SK-N-SH treated with all-trans-retinoic acid at 6 μM for 48 hours (cell line): ENCODE results near the gene ETFB.

Experiments
- ATAC-seq: fragments of 200-7000 bp; cut with Tn5 transposase; 3 replicates; pipeline ENCODE4 v1.9.1; 2020; ENCODE audit warnings: mild to moderate bottlenecking, moderate library complexity
- ARNTL ChIP-seq: fragments of 450-650 bp; formaldehyde crosslinking; IDR thresholded peaks from 2 replicates; pipeline ENCODE4 v1.5.0; 2020; ENCODE audit warnings: low read depth, mild to moderate bottlenecking, moderate library complexity, borderline replicate concordance
- CSDC2 ChIP-seq: fragments of 250-450 bp; sonication (Bioruptor Pico); IDR thresholded peaks from 2 replicates; pipeline ENCODE4 v1.5.0; 2020; ENCODE audit warnings: mild to moderate bottlenecking, moderate library complexity
- ESRRG ChIP-seq: fragments of 250-450 bp; sonication (Bioruptor Pico); IDR thresholded peaks from 2 replicates; pipeline ENCODE4 v1.6.1; 2021; ENCODE audit warnings: mild to moderate bottlenecking
- ISL1 ChIP-seq: fragments of 250-450 bp; sonication (Bioruptor Pico); IDR thresholded peaks from 2 replicates; pipeline ENCODE4 v2.1.2; 2022; ENCODE audit warnings: mild to moderate bottlenecking, moderate library complexity
- OSR1 ChIP-seq: fragments of 250-450 bp; sonication (Bioruptor Pico); IDR thresholded peaks from 2 replicates; pipeline ENCODE4 v1.8.0; 2022; ENCODE audit warnings: moderate library complexity, mild to moderate bottlenecking, inconsistent platforms
- PPARA ChIP-seq: fragments of 250-450 bp; sonication (Bioruptor Pico); IDR thresholded peaks from 2 replicates; pipeline ENCODE4 v1.5.0; 2020; ENCODE audit warnings: mild to moderate bottlenecking, borderline replicate concordance
- RARB ChIP-seq: fragments of 250-450 bp; sonication (Bioruptor Pico); IDR thresholded peaks from 2 replicates; pipeline ENCODE4 v1.8.0; 2021; ENCODE audit warnings: mild to moderate bottlenecking, moderate library complexity
- TOX ChIP-seq: fragments of 250-450 bp; sonication (Bioruptor Pico); IDR thresholded peaks from 2 replicates; pipeline ENCODE4 v1.8.0; 2021; ENCODE audit warnings: mild to moderate bottlenecking, moderate library complexity, borderline replicate concordance
- ZNF565 ChIP-seq: fragments of 450-650 bp; formaldehyde crosslinking; conservative IDR thresholded peaks from 2 replicates; pipeline ENCODE4 v1.5.0; 2020; ENCODE audit warnings: low read depth, mild to moderate bottlenecking, moderate library complexity
- ZNF70 ChIP-seq: fragments of 450-650 bp; formaldehyde crosslinking; IDR thresholded peaks from 2 replicates; pipeline ENCODE4 v1.5.0; 2020; ENCODE audit warnings: mild to moderate bottlenecking, moderate library complexity
- ZNF8 ChIP-seq: fragments of 450-650 bp; formaldehyde crosslinking; IDR thresholded peaks from 2 replicates; pipeline ENCODE4 v1.5.0; 2020; ENCODE audit warnings: mild to moderate bottlenecking, moderate library complexity
- TF ChIP-seq, protein P1 (sequence below): fragments of 250-450 bp; sonication (Bioruptor Pico); IDR thresholded peaks from 2 replicates; pipeline ENCODE4 v1.5.1; 2020; ENCODE audit warnings: low read depth, mild to moderate bottlenecking, moderate library complexity
- TF ChIP-seq, protein P2 (sequence below): fragments of 250-450 bp; sonication (Bioruptor Pico); IDR thresholded peaks from 2 replicates; pipeline ENCODE4 v1.8.0; 2020; ENCODE audit warnings: mild to moderate bottlenecking, moderate library complexity, borderline replicate concordance
- TF ChIP-seq, protein P3 (sequence below): fragments of 250-450 bp; sonication (Bioruptor Pico); IDR thresholded peaks from 2 replicates; pipeline ENCODE4 v1.5.1; 2021; ENCODE audit warnings: mild to moderate bottlenecking, moderate library complexity
- TF ChIP-seq, protein P4 (sequence below): fragments of 250-450 bp; sonication (Bioruptor Pico); IDR thresholded peaks from 2 replicates; pipeline ENCODE4 v1.5.0; 2020; ENCODE audit warnings: mild to moderate bottlenecking, moderate library complexity

Gene ETFB

DNA sequence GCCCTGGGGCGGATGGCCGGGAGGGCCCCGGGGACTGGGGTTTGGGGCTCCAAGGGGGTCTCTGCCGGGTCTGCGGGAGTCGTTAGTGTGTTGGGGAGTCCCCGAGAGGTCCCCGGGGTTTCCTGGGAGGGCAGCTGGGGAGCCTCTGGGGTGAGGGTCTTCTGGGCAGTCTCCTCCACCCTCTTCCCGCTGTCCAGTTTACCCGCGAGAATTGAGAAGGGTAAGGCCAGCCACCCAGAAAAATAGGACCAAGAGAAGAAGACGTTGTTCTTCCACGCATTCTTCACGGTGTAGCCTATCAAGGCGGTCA, 1.0 kb upstream of the ETFB start (continued):
- TF ChIP-seq, protein P1, sequence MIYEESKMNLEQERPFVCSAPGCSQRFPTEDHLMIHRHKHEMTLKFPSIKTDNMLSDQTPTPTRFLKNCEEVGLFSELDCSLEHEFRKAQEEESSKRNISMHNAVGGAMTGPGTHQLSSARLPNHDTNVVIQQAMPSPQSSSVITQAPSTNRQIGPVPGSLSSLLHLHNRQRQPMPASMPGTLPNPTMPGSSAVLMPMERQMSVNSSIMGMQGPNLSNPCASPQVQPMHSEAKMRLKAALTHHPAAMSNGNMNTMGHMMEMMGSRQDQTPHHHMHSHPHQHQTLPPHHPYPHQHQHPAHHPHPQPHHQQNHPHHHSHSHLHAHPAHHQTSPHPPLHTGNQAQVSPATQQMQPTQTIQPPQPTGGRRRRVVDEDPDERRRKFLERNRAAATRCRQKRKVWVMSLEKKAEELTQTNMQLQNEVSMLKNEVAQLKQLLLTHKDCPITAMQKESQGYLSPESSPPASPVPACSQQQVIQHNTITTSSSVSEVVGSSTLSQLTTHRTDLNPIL (CRISPR knock-in tag), result no peak
- TF ChIP-seq ISL1 (no peak), ZNF70 (CRISPR knock-in tag) (no peak), ZNF565 (CRISPR knock-in tag) (no peak)

DNA sequence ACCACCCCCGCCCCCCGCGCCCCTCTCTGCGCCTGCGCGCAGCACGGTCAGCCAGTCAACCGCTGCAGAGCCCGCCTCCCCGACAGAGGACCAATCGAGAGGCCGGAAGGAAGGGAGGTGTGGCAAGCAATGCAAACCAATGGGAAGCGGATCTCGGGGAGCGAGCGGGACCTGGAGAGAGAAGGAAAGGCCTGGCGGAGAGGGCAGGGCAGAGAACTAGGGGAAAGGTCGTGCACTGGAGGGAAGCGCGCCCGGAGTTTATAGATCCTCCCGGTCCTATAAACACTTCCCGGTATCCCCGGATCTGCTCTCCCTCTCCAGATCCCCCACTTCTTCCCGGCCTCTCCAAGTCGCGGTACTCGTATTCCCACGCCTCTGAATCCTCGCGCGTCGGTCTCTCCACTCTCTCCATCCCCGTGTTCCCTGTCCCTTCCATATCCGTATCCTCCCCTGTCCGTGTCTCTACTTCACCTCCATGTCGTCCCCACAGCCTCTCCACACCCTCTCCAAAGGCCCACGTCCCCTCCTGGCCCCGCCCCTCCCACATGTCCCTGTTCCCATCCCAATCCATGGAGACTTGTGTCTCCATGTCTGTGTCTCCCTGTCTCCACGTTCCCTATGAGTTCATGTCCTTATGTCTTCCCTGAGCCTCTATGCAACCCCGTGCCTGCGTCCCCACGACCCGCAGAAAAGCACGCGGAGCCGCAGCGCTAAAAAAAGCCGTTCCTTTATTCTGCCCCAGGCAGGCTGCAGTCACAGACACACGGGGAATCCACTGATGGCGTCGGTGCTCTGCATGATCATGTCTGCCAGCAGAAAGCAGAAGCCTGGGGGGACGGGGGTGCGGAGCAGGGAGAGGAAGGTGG, 434 bp upstream of the ETFB start:
- TF ChIP-seq PPARA (CRISPR knock-in tag) (0 out of 2 replicates have a peak, but pooled peaks have one; percentile 47), ESRRG (CRISPR knock-in tag) (no peak), ARNTL (CRISPR knock-in tag) (no peak), ZNF70 (CRISPR knock-in tag) (no peak)
- ATAC-seq, result peak; percentile 85

DNA sequence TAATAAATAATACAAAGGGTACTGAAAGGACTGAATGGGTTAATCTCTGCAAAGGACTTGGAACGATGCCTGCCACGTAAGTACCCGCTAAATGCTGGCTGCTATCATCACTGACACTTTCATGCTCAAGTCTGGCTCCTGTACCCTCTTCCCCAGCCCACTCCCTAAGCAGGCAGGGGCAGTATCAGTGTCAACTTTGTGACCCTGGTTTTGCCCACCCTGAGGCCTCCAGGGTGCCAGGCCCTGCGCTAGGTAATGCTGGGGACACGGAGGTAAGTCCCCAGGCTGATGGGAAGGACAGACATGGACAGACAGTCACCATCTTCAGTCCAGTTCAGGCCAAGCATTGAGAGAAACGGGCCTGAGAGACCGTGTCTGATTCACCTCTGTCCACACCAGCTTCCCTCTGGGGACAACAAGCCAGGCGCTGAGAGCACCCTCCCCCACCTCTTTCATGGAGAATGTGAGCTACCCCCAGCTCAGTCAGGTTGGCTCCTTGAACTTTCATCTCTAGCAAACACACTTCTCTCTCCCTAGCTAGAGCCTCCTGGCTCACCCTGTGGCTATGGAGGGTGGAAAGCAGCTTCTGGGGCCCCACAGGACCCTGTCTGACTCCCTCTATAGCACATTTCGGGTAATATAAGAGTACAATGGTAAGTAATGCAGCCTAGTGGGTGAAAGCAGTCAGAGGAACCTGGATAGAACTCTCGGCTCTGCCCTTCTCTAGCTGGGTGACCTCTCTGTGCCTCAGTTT, 800 bp downstream of the ETFB start:
- TF ChIP-seq CSDC2 (CRISPR knock-in tag), result no peak
- TF ChIP-seq ZNF8 (CRISPR knock-in tag), result no peak
- no peak for TF ChIP-seq RARB (CRISPR knock-in tag)
- TF ChIP-seq, protein P2, sequence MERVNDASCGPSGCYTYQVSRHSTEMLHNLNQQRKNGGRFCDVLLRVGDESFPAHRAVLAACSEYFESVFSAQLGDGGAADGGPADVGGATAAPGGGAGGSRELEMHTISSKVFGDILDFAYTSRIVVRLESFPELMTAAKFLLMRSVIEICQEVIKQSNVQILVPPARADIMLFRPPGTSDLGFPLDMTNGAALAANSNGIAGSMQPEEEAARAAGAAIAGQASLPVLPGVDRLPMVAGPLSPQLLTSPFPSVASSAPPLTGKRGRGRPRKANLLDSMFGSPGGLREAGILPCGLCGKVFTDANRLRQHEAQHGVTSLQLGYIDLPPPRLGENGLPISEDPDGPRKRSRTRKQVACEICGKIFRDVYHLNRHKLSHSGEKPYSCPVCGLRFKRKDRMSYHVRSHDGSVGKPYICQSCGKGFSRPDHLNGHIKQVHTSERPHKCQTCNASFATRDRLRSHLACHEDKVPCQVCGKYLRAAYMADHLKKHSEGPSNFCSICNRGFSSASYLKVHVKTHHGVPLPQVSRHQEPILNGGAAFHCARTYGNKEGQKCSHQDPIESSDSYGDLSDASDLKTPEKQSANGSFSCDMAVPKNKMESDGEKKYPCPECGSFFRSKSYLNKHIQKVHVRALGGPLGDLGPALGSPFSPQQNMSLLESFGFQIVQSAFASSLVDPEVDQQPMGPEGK (CRISPR knock-in tag), result no peak
- TF ChIP-seq OSR1 (CRISPR knock-in tag), result no peak
- TF ChIP-seq, protein P3, sequence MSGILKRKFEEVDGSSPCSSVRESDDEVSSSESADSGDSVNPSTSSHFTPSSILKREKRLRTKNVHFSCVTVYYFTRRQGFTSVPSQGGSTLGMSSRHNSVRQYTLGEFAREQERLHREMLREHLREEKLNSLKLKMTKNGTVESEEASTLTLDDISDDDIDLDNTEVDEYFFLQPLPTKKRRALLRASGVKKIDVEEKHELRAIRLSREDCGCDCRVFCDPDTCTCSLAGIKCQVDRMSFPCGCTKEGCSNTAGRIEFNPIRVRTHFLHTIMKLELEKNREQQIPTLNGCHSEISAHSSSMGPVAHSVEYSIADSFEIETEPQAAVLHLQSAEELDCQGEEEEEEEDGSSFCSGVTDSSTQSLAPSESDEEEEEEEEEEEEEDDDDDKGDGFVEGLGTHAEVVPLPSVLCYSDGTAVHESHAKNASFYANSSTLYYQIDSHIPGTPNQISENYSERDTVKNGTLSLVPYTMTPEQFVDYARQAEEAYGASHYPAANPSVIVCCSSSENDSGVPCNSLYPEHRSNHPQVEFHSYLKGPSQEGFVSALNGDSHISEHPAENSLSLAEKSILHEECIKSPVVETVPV, result no peak
- TF ChIP-seq, protein P4, sequence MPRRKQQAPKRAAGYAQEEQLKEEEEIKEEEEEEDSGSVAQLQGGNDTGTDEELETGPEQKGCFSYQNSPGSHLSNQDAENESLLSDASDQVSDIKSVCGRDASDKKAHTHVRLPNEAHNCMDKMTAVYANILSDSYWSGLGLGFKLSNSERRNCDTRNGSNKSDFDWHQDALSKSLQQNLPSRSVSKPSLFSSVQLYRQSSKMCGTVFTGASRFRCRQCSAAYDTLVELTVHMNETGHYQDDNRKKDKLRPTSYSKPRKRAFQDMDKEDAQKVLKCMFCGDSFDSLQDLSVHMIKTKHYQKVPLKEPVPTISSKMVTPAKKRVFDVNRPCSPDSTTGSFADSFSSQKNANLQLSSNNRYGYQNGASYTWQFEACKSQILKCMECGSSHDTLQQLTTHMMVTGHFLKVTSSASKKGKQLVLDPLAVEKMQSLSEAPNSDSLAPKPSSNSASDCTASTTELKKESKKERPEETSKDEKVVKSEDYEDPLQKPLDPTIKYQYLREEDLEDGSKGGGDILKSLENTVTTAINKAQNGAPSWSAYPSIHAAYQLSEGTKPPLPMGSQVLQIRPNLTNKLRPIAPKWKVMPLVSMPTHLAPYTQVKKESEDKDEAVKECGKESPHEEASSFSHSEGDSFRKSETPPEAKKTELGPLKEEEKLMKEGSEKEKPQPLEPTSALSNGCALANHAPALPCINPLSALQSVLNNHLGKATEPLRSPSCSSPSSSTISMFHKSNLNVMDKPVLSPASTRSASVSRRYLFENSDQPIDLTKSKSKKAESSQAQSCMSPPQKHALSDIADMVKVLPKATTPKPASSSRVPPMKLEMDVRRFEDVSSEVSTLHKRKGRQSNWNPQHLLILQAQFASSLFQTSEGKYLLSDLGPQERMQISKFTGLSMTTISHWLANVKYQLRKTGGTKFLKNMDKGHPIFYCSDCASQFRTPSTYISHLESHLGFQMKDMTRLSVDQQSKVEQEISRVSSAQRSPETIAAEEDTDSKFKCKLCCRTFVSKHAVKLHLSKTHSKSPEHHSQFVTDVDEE (CRISPR knock-in tag), result no peak
- TF ChIP-seq ESRRG (CRISPR knock-in tag), result no peak
- no peak for TF ChIP-seq ZNF565 (CRISPR knock-in tag)
- TF ChIP-seq TOX (CRISPR knock-in tag), result no peak
- TF ChIP-seq, protein P1 (CRISPR knock-in tag), result no peak
- TF ChIP-seq PPARA (CRISPR knock-in tag), result no peak
- TF ChIP-seq ARNTL (CRISPR knock-in tag), result no peak
- ATAC-seq, result 0 out of 3 replicates have a peak, but pooled peaks have one; percentile 6
